GM12872 (cell line): ENCODE data around the gene VWA8.

Experiments used
- TF ChIP-seq, protein P1 (sequence below): IDR thresholded peaks from 3 replicates; pipeline ENCODE4 v1.5.1; 2011; ENCODE audit warnings: low read depth, mild to moderate bottlenecking, low read length, moderate library complexity; ENCODE audit not compliant: insufficient read depth

The VWA8 gene

DNA sequence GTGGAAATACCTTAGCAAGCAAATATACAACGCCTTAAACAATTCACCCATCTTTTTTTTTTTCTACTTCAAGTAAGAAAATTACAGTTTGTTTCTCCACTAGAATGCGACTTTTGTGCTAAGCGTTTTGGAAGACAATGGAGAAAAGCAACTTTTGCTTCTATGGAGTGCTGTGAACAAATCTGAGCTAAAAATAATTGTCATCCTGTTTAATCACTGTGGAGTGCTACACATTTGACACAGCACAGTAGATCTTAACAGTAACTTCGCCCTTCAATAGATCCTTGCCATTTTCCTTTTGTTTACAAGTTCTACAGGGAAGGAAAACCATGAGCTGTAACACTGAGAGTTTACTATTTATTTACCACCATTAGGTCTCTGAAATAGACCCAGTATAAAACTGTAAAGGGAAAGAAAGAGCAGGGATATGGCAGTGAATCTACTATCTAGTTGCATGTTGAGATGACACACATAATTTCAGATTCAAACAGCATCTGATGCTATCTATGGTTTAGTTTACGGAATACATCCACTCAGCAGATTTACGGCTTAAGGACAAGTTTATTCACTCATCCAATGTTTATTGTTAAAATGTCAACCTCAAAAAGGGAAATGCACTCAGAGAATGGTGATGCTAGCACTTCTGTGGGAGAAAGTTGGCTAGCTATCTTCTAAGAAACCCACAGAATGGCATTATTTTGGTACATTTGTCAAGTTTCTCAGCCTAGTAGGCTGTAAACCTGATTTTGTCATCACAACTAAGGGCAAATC, 175.3 kb downstream of the VWA8 start:
- TF ChIP-seq, protein P1, sequence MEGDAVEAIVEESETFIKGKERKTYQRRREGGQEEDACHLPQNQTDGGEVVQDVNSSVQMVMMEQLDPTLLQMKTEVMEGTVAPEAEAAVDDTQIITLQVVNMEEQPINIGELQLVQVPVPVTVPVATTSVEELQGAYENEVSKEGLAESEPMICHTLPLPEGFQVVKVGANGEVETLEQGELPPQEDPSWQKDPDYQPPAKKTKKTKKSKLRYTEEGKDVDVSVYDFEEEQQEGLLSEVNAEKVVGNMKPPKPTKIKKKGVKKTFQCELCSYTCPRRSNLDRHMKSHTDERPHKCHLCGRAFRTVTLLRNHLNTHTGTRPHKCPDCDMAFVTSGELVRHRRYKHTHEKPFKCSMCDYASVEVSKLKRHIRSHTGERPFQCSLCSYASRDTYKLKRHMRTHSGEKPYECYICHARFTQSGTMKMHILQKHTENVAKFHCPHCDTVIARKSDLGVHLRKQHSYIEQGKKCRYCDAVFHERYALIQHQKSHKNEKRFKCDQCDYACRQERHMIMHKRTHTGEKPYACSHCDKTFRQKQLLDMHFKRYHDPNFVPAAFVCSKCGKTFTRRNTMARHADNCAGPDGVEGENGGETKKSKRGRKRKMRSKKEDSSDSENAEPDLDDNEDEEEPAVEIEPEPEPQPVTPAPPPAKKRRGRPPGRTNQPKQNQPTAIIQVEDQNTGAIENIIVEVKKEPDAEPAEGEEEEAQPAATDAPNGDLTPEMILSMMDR: no peak

DNA sequence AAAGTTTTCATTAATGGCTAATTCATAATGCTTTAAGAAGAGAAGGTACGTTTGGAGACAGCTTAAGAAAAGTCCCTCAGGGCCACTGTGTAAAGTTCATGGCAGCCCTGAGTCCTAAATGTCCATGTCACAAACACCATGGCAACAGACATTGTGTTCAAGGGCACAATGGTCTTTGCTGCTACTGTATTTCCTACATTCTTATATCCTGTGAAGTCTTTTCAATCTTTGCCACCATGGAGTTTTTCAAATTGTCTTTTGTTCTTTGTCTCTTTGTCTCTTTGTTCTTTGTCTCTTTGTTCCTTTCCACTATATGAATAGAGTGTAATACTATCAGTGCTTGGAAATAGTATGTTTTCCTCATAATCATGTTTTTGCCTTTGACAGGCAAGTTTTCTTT, 178.8 kb downstream of the VWA8 start:
- TF ChIP-seq, protein P1: no peak

DNA sequence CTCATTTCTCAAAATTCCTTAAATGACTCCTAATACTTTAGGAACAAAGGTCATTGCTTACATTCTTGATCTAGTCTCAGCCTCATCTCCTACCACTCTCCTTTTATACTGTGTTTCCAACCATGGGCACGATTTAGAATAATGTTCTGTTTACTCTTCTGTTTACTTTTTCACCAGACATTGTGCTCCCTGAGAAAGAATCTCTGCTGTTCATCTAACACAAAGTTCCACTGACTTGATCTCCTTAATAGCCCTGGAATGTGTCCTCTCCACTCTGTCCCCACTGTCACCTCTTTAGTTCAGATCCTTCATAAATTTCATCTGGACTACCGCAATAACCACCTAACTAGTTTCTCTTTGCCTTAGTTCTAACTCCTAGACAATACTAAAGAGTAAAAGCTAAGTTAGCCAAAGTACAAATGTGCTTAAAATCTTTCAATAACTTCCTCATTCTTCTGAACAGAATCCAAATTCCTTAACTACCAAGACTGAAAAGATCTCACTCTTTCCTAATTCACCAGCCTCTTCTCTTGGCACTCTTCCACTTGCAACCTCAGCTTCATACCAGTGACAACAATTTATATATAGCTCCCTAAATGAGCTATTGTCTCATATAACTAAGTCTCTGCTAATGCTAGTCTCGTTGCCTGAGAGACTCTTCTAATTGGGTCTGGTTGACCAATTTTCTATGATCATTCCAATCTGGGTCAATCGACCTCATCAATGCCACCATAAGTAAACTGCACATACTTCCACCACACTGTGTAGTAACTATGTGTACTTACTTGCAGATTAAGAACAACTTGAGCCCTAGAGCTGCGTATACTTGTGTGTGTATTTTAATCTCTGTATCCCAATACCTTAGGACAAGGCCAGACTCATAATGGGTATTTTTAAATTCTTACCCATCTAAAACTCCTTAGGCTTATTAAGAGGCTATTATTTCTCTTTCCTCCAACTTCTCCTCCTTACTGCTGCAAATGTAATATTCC, 179.9 kb downstream of the VWA8 start:
- TF ChIP-seq, protein P1: no peak

DNA sequence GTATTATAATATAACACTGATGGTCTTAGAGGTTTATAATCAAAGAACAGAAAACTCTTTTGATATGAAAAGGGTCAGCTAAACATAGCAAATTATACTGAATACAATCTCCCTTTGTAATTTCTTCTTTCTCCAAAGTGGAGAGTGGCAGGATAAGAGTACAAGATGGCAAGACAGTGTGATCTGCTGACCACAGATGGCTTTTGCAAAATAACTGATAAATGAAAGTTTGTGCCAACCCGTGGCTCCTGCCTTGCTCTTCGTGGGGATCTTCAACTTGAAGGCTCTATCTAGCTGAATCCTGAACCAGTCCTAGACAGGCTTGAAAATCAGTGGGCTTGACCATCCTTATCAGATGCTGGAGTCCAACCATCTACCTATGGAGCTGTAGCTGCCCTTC, 185.7 kb downstream of the VWA8 start:
- TF ChIP-seq, protein P1: no peak

DNA sequence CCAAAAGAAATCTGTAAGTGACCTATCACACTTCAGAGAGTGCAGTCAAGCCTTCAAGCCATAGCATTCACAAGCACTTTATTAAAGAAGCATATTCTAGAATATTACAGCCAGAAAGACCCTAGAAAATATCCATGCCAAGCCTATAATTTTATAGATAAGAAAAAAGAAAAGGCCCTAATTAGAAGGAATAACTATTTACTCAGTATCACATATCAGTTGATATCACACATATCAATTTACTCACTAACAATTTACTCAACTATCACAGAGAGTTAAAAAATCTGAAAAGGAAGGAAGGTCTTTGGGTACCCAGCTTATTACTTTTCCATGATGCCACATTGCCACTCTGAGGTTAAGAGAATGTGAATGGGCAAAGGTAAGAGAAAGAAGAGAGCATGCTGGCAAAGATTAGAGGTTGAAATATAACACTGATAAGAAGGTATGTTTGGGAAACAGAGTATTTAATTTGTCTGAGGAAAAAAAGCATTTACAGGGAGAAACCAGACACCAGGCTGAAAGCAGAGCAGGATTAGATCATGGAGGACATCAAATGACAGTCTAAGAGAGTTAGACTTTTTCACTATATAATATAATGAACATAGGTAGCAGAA, 186.2 kb downstream of the VWA8 start:
- TF ChIP-seq, protein P1: no peak

DNA sequence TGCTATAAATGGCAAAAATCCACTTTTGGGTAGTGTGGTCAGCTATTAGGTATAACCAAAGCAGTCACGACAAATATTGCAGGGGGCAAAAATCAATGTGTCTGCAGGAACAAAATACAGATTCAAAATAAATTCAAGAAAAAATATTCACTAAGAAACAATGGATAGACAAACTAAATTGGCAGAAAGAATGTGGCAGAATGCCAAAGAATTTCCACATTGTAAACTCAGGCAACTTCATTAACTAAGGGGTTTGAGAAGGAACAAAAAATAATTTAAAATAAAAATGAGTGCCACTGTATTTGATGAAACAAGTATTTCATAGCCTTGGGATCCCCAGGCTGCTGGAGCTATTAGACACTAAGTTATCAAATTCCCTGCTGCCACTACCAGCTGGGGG, 193.1 kb downstream of the VWA8 start:
- TF ChIP-seq, protein P1: no peak

DNA sequence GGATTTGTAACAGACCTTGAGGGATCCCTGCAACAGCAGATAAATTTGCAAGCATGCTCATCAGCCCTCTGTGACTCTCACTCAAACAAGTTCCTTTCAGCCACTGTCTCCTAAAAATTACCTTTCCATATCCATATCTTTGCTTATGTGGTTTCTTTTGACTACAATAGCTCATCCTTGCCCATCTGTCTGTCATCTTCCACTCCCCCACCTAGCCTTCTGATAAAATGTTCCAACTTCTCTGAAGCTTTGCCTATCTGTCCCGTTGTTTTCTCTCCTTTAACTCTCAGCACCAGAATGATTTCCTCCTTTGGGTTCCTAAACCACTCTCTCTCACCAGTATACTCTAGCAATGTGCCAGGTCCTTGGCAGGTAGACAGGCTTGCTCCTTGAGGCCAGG, 194.5 kb downstream of the VWA8 start:
- TF ChIP-seq, protein P1: no peak
